ENCODE data around the gene LYRM4.

The LYRM4 gene

GRCh38 chr6:5217356-5217755 lies 43.4 kb downstream of the LYRM4 start:
- Histone ChIP-seq H3K9me2 (ENCODE audit: low read depth, low read length) (no peaks in the 10 kb centered on the region), H3K27me3 (ENCODE audit: insufficient read depth, low read length) (no peaks in the 10 kb centered on the region), H3K4me3 (ENCODE audit: low read depth, low read length, poor library complexity, severe bottlenecking) (no peak overlapping the region), H3K36me3 (ENCODE audit: insufficient read depth, low read length) (peaks cover 7% of the 10 kb centered on the region; the same call in 1 of the 2 replicates), H3K4me2 (ENCODE audit: low read length) (no peak overlapping the region), H3K4me1 (ENCODE audit: insufficient read depth, low read length, severe bottlenecking) (peaks cover 9% of the 10 kb centered on the region), H3K27ac (ENCODE audit: low read depth, low read length, poor library complexity, severe bottlenecking) (no peak overlapping the region), H2AFZ (ENCODE audit: low read length) (no peak overlapping the region), H3K9ac (ENCODE audit: low read length) (no peak overlapping the region), H3K79me2 (ENCODE audit: insufficient read depth, low read length) (no peaks in the 10 kb centered on the region), H4K20me1 (ENCODE audit: insufficient read depth, low read length) (no peaks in the 10 kb centered on the region), H3F3A (ENCODE audit: insufficient read depth, low read length) (no peaks in the 10 kb centered on the region), H3K9me3 (ENCODE audit: low read length) (no peaks in the 10 kb centered on the region)
- no peak for TF ChIP-seq EZH2 (IDR thresholded peaks at IDR 0.05; ENCODE audit: borderline replicate concordance, low read length)
- TF ChIP-seq, protein P1, sequence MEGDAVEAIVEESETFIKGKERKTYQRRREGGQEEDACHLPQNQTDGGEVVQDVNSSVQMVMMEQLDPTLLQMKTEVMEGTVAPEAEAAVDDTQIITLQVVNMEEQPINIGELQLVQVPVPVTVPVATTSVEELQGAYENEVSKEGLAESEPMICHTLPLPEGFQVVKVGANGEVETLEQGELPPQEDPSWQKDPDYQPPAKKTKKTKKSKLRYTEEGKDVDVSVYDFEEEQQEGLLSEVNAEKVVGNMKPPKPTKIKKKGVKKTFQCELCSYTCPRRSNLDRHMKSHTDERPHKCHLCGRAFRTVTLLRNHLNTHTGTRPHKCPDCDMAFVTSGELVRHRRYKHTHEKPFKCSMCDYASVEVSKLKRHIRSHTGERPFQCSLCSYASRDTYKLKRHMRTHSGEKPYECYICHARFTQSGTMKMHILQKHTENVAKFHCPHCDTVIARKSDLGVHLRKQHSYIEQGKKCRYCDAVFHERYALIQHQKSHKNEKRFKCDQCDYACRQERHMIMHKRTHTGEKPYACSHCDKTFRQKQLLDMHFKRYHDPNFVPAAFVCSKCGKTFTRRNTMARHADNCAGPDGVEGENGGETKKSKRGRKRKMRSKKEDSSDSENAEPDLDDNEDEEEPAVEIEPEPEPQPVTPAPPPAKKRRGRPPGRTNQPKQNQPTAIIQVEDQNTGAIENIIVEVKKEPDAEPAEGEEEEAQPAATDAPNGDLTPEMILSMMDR (IDR thresholded peaks at IDR 0.05; ENCODE audit: low read length) = no peak

- Histone ChIP-seq H3K27ac (ENCODE audit: low read depth, low read length, poor library complexity, severe bottlenecking) (no peak overlapping the region), H3K9me3 (ENCODE audit: low read length) (no peaks in the 10 kb centered on the region), H3K27me3 (ENCODE audit: insufficient read depth, low read length) (no peaks in the 10 kb centered on the region), H3K79me2 (ENCODE audit: insufficient read depth, low read length) (no peaks in the 10 kb centered on the region), H3K36me3 (ENCODE audit: insufficient read depth, low read length) (peaks cover 7% of the 10 kb centered on the region; the same call in 1 of the 2 replicates), H3K9ac (ENCODE audit: low read length) (no peak overlapping the region), H2AFZ (ENCODE audit: low read length) (no peak overlapping the region), H3F3A (ENCODE audit: insufficient read depth, low read length) (no peaks in the 10 kb centered on the region), H3K4me2 (ENCODE audit: low read length) (no peak overlapping the region), H3K9me2 (ENCODE audit: low read depth, low read length) (no peaks in the 10 kb centered on the region), H3K4me1 (ENCODE audit: insufficient read depth, low read length, severe bottlenecking) (peaks cover 20% of the 10 kb centered on the region), H3K4me3 (ENCODE audit: low read depth, low read length, poor library complexity, severe bottlenecking) (no peak overlapping the region), H4K20me1 (ENCODE audit: insufficient read depth, low read length) (no peaks in the 10 kb centered on the region)
- TF ChIP-seq, protein P1 (IDR thresholded peaks at IDR 0.05; ENCODE audit: low read length) = no peak
- no peak for TF ChIP-seq EZH2 (IDR thresholded peaks at IDR 0.05; ENCODE audit: borderline replicate concordance, low read length)
Measured at GRCh38 chr6:5215799-5216198, 45.0 kb downstream of the LYRM4 start.

GRCh38 chr6:5215159-5215558 lies 45.6 kb downstream of the LYRM4 start:
- H3K27me3 ChIP-seq (ENCODE audit: insufficient read depth, low read length) = no peaks in the 10 kb centered on the region
- H2AFZ ChIP-seq (ENCODE audit: low read length) = no peak overlapping the region
- no peak overlapping the region for H3K4me3 ChIP-seq (ENCODE audit: low read depth, low read length, poor library complexity, severe bottlenecking)
- H3F3A ChIP-seq (ENCODE audit: insufficient read depth, low read length) = no peaks in the 10 kb centered on the region
- no peak for TF ChIP-seq EZH2 (IDR thresholded peaks at IDR 0.05; ENCODE audit: borderline replicate concordance, low read length)
- TF ChIP-seq, protein P1 (IDR thresholded peaks at IDR 0.05; ENCODE audit: low read length) = no peak
- no peaks in the 10 kb centered on the region for H3K9me2 ChIP-seq (ENCODE audit: low read depth, low read length)
- H4K20me1 ChIP-seq (ENCODE audit: insufficient read depth, low read length) = no peaks in the 10 kb centered on the region
- no peak overlapping the region for H3K4me2 ChIP-seq (ENCODE audit: low read length)
- peaks cover 7% of the 10 kb centered on the region; the same call in 1 of the 2 replicates for H3K36me3 ChIP-seq (ENCODE audit: insufficient read depth, low read length)
- H3K9me3 ChIP-seq (ENCODE audit: low read length) = no peaks in the 10 kb centered on the region
- H3K9ac ChIP-seq (ENCODE audit: low read length) = no peak overlapping the region
- peaks cover 20% of the 10 kb centered on the region for H3K4me1 ChIP-seq (ENCODE audit: insufficient read depth, low read length, severe bottlenecking)
- no peak overlapping the region for H3K27ac ChIP-seq (ENCODE audit: low read depth, low read length, poor library complexity, severe bottlenecking)
- H3K79me2 ChIP-seq (ENCODE audit: insufficient read depth, low read length) = no peaks in the 10 kb centered on the region

All from OCI-LY1 (cell line).